ENCODE data around the gene ARL3.

DNA sequence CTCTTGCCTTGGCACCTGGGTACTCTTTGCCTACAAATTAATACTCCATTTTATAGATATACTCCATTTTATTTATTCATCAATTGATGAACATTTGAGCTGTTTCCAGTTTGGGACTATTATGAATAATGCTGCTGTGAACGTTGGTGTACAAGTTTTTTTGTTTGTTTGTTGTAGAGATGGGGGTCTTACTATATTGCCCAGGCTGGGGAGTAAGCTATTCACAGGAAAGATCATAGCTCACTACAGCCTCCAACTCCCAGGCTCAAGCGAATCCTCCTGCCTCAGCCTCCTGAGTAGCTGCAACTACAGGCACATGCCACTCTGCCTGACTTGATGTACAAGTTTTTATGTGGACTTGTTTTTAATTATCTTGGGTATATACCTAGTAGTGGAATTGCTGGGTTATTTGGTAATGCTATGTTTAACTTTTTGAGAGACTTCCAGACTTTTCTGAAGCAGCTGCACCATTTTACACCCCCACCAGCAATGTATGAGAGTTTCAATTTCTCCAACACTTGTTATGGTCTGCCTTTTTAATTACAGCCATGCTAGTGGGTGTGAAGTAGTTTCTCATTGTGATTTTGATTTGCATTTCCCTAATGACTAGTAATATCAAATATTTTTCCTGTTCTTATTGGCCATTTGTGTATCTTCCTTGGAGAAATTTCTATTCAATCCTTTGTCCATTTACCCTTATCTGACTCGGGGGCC lies 45.5 kb upstream of the ARL3 start:
- TF ChIP-seq CTCF (conservative IDR thresholded peaks at IDR 0.05; ENCODE audit: low read depth in 2 of 2) (no peak), EZH2phosphoT487 (IDR thresholded peaks at IDR 0.05; ENCODE audit: unreplicated experiment) (no peak), EZH2 (IDR thresholded peaks at IDR 0.05; ENCODE audit: low read depth, unreplicated experiment) (no peak)
- TF ChIP-seq, protein P1, sequence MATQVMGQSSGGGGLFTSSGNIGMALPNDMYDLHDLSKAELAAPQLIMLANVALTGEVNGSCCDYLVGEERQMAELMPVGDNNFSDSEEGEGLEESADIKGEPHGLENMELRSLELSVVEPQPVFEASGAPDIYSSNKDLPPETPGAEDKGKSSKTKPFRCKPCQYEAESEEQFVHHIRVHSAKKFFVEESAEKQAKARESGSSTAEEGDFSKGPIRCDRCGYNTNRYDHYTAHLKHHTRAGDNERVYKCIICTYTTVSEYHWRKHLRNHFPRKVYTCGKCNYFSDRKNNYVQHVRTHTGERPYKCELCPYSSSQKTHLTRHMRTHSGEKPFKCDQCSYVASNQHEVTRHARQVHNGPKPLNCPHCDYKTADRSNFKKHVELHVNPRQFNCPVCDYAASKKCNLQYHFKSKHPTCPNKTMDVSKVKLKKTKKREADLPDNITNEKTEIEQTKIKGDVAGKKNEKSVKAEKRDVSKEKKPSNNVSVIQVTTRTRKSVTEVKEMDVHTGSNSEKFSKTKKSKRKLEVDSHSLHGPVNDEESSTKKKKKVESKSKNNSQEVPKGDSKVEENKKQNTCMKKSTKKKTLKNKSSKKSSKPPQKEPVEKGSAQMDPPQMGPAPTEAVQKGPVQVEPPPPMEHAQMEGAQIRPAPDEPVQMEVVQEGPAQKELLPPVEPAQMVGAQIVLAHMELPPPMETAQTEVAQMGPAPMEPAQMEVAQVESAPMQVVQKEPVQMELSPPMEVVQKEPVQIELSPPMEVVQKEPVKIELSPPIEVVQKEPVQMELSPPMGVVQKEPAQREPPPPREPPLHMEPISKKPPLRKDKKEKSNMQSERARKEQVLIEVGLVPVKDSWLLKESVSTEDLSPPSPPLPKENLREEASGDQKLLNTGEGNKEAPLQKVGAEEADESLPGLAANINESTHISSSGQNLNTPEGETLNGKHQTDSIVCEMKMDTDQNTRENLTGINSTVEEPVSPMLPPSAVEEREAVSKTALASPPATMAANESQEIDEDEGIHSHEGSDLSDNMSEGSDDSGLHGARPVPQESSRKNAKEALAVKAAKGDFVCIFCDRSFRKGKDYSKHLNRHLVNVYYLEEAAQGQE (IDR thresholded peaks at IDR 0.05; ENCODE audit: unreplicated experiment): no peak
